Transverse colon (tissue), 4 donors: ENCODE results near the gene ADAM22. TPM values are rescaled to one million over a fixed set of nuclear protein-coding genes. Genes with fewer than 3 reads are reported as not detected.
"Not testable (repeated sequence)": the region's sequence is repeated elsewhere in the genome, so short reads cannot be mapped to it uniquely, and the experiment has no call there.

ENCODE experiments used
- DNase-seq: peaks from one replicate; pipeline ENCODE4 v3.0.0-alpha.2; 2019
- H3K27ac ChIP-seq, 4 donors: fragments of 200-600 bp; sonication (generic); 2 replicates each; pipeline ENCODE4 v1.5.1; 2016 to 2018; ENCODE audit warnings: inconsistent platforms in 4 of 4
- H3K27me3 ChIP-seq: fragments of 200-600 bp; sonication (generic); 2 replicates; pipeline ENCODE4 v1.5.1; 2017; ENCODE audit warnings: inconsistent platforms
- H3K36me3 ChIP-seq, 4 donors: fragments of 200-600 bp; sonication (generic); 2 replicates each; pipeline ENCODE4 v1.5.1; 2017 to 2019; ENCODE audit warnings: inconsistent platforms in 4 of 4
- H3K4me1 ChIP-seq, 4 donors: fragments of 200-600 bp; sonication (generic); 2 replicates each; pipeline ENCODE4 v1.5.1; 2017 to 2020; ENCODE audit warnings: inconsistent platforms in 4 of 4
- H3K4me3 ChIP-seq, 4 donors: fragments of 200-600 bp; sonication (generic); 1 replicate in 1 of 4; 2 replicates in 3 of 4; pipeline versions ENCODE4 v1.5.1 to v1.6.1; 2017 to 2019; ENCODE audit warnings: inconsistent platforms in 4 of 4
- H3K9me3 ChIP-seq, 2 donors: fragments of 200-600 bp; sonication (generic); 2 replicates each; pipeline ENCODE4 v1.5.1; 2017 to 2019; ENCODE audit warnings: inconsistent platforms in 2 of 2
- EP300 ChIP-seq: sonication (generic); formaldehyde crosslinking; IDR thresholded peaks from one replicate; pipeline ENCODE4 v1.6.1; 2017; ENCODE audit warnings: antibody characterized with exemption, low read depth
- POLR2A ChIP-seq: fragments of 450-650 bp; IDR thresholded peaks from one replicate; pipeline ENCODE4 v1.6.1; 2016; ENCODE audit warnings: antibody characterized with exemption, mild to moderate bottlenecking, moderate library complexity
- POLR2AphosphoS5 ChIP-seq, 3 donors: sonication (generic); formaldehyde crosslinking; IDR thresholded peaks; one replicate each; pipeline ENCODE4 v1.6.1; 2016; ENCODE audit warnings: antibody characterized with exemption in 3 of 3
- WGBS, 2 donors: methylation state at CpG; one replicate each; pipeline ENCODE4 v1.1.5; 2018; ENCODE audit warnings: low coverage in 1 of 2; 5-methylcytosine and 5-hydroxymethylcytosine counted together
- in situ Hi-C, 4 donors: fragments of 200-750 bp; cut with MboI; loops; one replicate each; pipeline versions ENCODE4 v1.15.0 to v1.15.1; 2017; ENCODE audit warnings: low sequenced_read_pairs in 3 of 4, low pct_ligation_motif_present in 1 of 4, low pct_unique_long_range_greater_than_20kb in 1 of 4
- intact Hi-C: fragments of 100-400 bp; cut with DNase I; formaldehyde crosslinking; loops from one replicate; pipeline ENCODE4 v1.15.1; 2023; ENCODE audit warnings: low total_unique reads
- total RNA-seq, 4 donors: library from RNA; depleted of rRNA; stranded (reverse); fragments of >200 nt; gene quantifications; one replicate each; pipeline ENCODE4 v1.1.0, GENCODE V29; 2016
- TF ChIP-seq, protein P1 (sequence below), 5 experiments: fragments of 200-600 bp in 3 of 5; fragments of 450-650 bp in 2 of 5; sonication (generic) in 3 of 5; IDR thresholded peaks; 1 replicate in 2 of 5; 2 replicates in 3 of 5; pipeline ENCODE4 v1.5.1; 2016 to 2017; ENCODE audit warnings: antibody characterized with exemption in 5 of 5, inconsistent platforms in 3 of 5, mild to moderate bottlenecking in 2 of 5, moderate library complexity in 1 of 5

ADAM22 gene
- total RNA-seq, 4 donors from 2014 or later = 3.8 to 17.3 (median 6.0) TPM

DNA sequence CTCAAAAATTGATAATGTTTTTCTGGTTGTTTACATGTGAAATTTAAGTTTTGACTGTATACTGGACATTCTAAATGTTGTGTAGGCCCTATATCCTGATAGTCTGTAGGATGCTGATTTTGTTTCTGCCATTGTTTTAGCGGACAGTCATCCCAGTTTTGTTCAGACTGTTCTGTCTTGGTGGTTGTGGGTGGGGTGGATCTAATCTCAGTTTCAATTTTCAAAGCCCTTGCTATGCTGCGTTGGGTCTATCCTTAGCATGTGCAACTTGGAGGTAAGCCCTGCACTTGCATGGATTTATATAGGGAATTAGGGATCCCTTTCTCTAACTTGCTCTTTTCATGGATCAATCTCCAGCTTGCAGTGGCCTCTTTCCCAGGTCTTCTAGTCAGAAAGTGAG, 38.7 kb upstream of the ADAM22 start:
- in situ Hi-C loops = loop anchor here in 3 of 4 donors (25.0 kb wide), 2 partner anchors 383 to 558 kb away; partner anchors contain the start of gene CROT (in 3 of the 3)

DNA sequence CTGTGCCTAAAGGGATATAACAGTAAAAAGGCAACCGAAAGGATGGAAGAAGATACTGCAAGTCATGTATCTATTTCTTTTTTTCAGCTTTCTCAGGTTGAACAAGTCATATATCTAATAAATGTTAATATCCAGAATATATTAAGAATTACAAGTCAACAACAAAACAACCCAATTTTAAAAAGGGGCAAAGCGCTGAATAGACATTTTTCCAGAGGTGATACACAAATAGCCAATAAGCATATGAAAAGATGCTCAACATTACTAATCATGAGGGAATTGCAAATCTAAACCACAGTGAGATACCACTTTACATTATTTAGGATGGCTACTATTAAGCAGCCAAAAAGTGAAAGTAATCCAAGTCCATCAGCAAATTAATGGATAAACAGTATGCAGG, 34.8 kb upstream of the ADAM22 start:
- intact Hi-C loops (no loop called here), in situ Hi-C loops (loop anchor here in 3 of 4 donors (25.0 kb wide), 2 partner anchors 387 to 562 kb away; partner anchors contain the start of gene CROT (in 3 of the 3))
- no peaks in the 10 kb centered on the region for H3K27me3 ChIP-seq
- H3K9me3 ChIP-seq = no peaks in the 10 kb centered on the region
- no peak for TF ChIP-seq EP300
- TF ChIP-seq POLR2A = no peak
- TF ChIP-seq POLR2AphosphoS5 (IDR thresholded peaks at IDR 0.05) = no peak
- TF ChIP-seq, protein P1, sequence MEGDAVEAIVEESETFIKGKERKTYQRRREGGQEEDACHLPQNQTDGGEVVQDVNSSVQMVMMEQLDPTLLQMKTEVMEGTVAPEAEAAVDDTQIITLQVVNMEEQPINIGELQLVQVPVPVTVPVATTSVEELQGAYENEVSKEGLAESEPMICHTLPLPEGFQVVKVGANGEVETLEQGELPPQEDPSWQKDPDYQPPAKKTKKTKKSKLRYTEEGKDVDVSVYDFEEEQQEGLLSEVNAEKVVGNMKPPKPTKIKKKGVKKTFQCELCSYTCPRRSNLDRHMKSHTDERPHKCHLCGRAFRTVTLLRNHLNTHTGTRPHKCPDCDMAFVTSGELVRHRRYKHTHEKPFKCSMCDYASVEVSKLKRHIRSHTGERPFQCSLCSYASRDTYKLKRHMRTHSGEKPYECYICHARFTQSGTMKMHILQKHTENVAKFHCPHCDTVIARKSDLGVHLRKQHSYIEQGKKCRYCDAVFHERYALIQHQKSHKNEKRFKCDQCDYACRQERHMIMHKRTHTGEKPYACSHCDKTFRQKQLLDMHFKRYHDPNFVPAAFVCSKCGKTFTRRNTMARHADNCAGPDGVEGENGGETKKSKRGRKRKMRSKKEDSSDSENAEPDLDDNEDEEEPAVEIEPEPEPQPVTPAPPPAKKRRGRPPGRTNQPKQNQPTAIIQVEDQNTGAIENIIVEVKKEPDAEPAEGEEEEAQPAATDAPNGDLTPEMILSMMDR (IDR thresholded peaks at IDR 0.05) = no peak
- peaks cover 0 to 13% (median 1%) of the 10 kb centered on the region in 4 donors for H3K36me3 ChIP-seq
- H3K27ac ChIP-seq = no peak overlapping the region
- 95 to 100% methylated on average over 2 of the region's 2 CpGs for WGBS, 2 donors
- no peak for DNase-seq
- H3K4me1 ChIP-seq = no peaks in the 10 kb centered on the region
- H3K4me3 ChIP-seq = no peak overlapping the region

More for the DNA sequence above, 38.7 kb upstream of the ADAM22 start:
- DNase-seq = no peak
- no peak for TF ChIP-seq POLR2AphosphoS5 (IDR thresholded peaks at IDR 0.05)
- no peak for TF ChIP-seq EP300
- TF ChIP-seq, protein P1 (IDR thresholded peaks at IDR 0.05) = no peak
- TF ChIP-seq POLR2A = no peak
- 89 to 92% methylated on average over 2 of the region's 2 CpGs for WGBS, 2 donors
- intact Hi-C loops = no loop called here
- no peaks in the 10 kb centered on the region for H3K27me3 ChIP-seq
- H3K27ac ChIP-seq = no peak overlapping the region
- H3K4me1 ChIP-seq = no peaks in the 10 kb centered on the region
- no peaks in the 10 kb centered on the region for H3K9me3 ChIP-seq
- peaks cover 0 to 17% (median 1%) of the 10 kb centered on the region in 4 donors for H3K36me3 ChIP-seq
- no peak overlapping the region for H3K4me3 ChIP-seq

DNA sequence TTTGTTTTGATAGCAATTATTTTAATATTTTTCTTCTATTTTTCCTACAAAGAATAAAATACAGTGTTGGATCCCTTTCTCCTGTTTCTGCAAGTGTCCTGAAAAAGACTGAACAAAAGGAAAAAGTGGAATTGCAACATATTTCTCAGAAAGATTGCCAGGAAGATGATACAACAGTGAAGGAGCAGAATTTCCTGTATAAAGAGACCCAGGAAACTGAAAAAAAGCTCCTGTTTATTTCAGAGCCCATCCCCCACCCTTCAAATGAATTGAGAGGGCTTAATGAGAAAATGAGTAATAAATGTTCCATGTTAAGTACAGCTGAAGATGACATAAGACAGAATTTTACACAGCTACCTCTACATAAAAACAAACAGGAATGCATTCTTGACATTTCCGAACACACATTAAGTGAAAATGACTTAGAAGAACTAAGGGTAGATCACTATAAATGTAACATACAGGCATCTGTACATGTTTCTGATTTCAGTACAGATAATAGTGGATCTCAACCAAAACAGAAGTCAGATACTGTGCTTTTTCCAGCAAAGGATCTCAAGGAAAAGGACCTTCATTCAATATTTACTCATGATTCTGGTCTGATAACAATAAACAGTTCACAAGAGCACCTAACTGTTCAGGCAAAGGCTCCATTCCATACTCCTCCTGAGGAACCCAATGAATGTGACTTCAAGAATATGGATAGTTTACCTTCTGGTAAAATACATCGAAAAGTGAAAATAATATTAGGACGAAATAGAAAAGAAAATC, 26.7 kb upstream of the ADAM22 start:
- intact Hi-C loops, H3K4me1 ChIP-seq, H3K36me3 ChIP-seq: not testable (repeated sequence)

DNA sequence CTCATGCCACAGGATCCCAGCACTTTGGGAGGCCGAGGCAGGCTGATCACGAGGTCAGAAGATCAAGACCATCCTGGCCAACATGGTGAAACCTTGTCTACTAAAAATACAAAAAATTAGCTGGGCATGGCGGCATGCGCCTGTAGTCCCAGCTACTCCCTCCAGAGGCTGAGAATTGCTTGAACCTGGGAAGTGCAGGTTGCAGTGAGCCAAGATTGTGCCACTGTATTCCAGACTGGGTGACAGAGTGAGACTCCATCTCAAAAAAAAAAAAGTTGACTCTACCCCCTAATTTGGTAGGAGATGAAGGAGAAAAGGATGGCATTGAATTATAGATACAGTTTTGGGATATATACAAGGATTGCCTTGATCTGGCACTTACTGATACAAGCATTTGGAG, 25.2 kb upstream of the ADAM22 start:
- in situ Hi-C loops = not testable (repeated sequence)

More for the DNA sequence above, 26.7 kb upstream of the ADAM22 start:
- DNase-seq, H3K4me3 ChIP-seq, in situ Hi-C loops, H3K27me3 ChIP-seq, H3K27ac ChIP-seq, H3K9me3 ChIP-seq: not testable (repeated sequence)
- 94 to 95% methylated on average over 3 of the region's 3 CpGs for WGBS, 2 donors

DNA sequence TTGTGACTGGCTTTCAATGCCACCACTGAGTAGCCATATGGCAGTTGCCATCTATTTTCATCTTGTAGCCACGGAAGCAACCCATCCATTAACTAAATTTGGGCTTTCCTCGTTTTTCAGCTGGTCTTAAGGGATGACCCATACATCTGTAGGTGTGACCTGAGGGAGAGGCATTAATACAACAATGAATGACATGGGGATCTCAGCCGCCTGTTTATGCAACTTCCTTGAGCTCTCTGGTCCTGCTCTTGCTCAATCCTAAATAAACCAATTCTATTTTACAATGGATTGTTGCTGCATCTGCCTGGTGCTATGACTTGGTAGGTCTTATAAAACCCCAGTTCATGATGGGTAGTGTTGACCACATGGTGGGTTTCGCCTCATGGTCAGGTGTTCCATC, 21.9 kb upstream of the ADAM22 start:
- Histone ChIP-seq H3K36me3 (no peaks in the 10 kb centered on the region), H3K9me3 (no peaks in the 10 kb centered on the region), H3K27ac (no peak overlapping the region), H3K4me3 (no peak overlapping the region), H3K27me3 (no peaks in the 10 kb centered on the region), H3K4me1 (no peaks in the 10 kb centered on the region)
- DNase-seq = no peak
- no peak for TF ChIP-seq POLR2A
- TF ChIP-seq POLR2AphosphoS5 (IDR thresholded peaks at IDR 0.05) = no peak
- TF ChIP-seq EP300 = no peak
- TF ChIP-seq, protein P1 (IDR thresholded peaks at IDR 0.05) = no peak
- WGBS, 2 donors = 92 to 93% methylated on average over 2 to 4 of the region's 4 CpGs
- in situ Hi-C loops (no loop called here), intact Hi-C loops (no loop called here)

More for the DNA sequence above, 25.2 kb upstream of the ADAM22 start:
- H3K9me3 ChIP-seq, intact Hi-C loops, DNase-seq, H3K27ac ChIP-seq, H3K27me3 ChIP-seq, H3K4me3 ChIP-seq, H3K4me1 ChIP-seq, H3K36me3 ChIP-seq: not testable (repeated sequence)
- WGBS, 2 donors = 92 to 100% methylated on average over 4 of the region's 4 CpGs
